ENCODE results near the gene CD79A. TPM values are rescaled to one million over a fixed set of nuclear protein-coding genes. Genes with fewer than 3 reads are reported as not detected.

CD79A gene
- total RNA-seq, 4 donors from 2014 or later, result 1.7 to 3.1 TPM; not detected in 2

GRCh38 chr19:41861846-41862245 lies 15.2 kb upstream of the CD79A start:
- H3K4me3 ChIP-seq, result peak overlapping the region in 2 of 4 donors; percentile 94 to 97
- TF ChIP-seq CTCF (IDR thresholded peaks at IDR 0.05) (no peak), POLR2A (IDR thresholded peaks at IDR 0.05) (no peak)
- intact Hi-C loops (cut with DNase I), result no loop called here
- H3K36me3 ChIP-seq, result peaks cover 17 to 61% (median 35%) of the 10 kb centered on the region in 3 donors
- WGBS, 2 donors, result 55 to 68% methylated on average over 7 to 8 of the region's 9 CpGs
- H3K9me3 ChIP-seq, result no peaks in the 10 kb centered on the region
- H3K27ac ChIP-seq, result no peak overlapping the region
- peaks cover 17 to 69% (median 48%) of the 10 kb centered on the region in 3 donors for H3K4me1 ChIP-seq
- no peak for DNase-seq
- no peaks in the 10 kb centered on the region for H3K27me3 ChIP-seq

- WGBS, 2 donors, result 45 to 60% methylated on average over 2 of the region's 2 CpGs
- Histone ChIP-seq H3K4me3 (peak overlapping the region in 2 of 4 donors; percentile 94 to 97), H3K27me3 (no peaks in the 10 kb centered on the region), H3K27ac (peak overlapping the region in 1 of 4 donors; percentile 9), H3K4me1 (peaks cover 17 to 75% (median 48%) of the 10 kb centered on the region in 3 donors), H3K9me3 (no peaks in the 10 kb centered on the region), H3K36me3 (peaks cover 17 to 67% (median 42%) of the 10 kb centered on the region in 3 donors)
- intact Hi-C loops (cut with DNase I), result no loop called here
- no peak for DNase-seq
- TF ChIP-seq CTCF (IDR thresholded peaks at IDR 0.05) (no peak), POLR2A (IDR thresholded peaks at IDR 0.05) (no peak)
Measured at GRCh38 chr19:41862445-41862986, 14.6 kb upstream of the CD79A start.

GRCh38 chr19:41863209-41863931 lies 13.7 kb upstream of the CD79A start:
- intact Hi-C loops (cut with DNase I), result no loop called here
- Histone ChIP-seq H3K9me3 (no peaks in the 10 kb centered on the region), H3K4me1 (peaks cover 17 to 84% (median 52%) of the 10 kb centered on the region in 3 donors), H3K4me3 (no peak overlapping the region), H3K27ac (peak overlapping the region in 1 of 4 donors; percentile 9), H3K36me3 (peaks cover 18 to 76% (median 47%) of the 10 kb centered on the region in 3 donors), H3K27me3 (no peaks in the 10 kb centered on the region)
- no peak for DNase-seq
- TF ChIP-seq POLR2A (IDR thresholded peaks at IDR 0.05), result no peak
- no peak for TF ChIP-seq CTCF (IDR thresholded peaks at IDR 0.05)
- 75 to 85% methylated on average over 9 to 10 of the region's 11 CpGs for WGBS, 2 donors

GRCh38 chr19:41864374-41864773 lies 12.7 kb upstream of the CD79A start:
- Histone ChIP-seq H3K36me3 (peaks cover 28 to 86% (median 57%) of the 10 kb centered on the region in 3 donors), H3K4me1 (peaks cover 17 to 89% (median 52%) of the 10 kb centered on the region in 3 donors), H3K27ac (no peak overlapping the region), H3K27me3 (no peaks in the 10 kb centered on the region), H3K9me3 (no peaks in the 10 kb centered on the region), H3K4me3 (no peak overlapping the region)
- TF ChIP-seq CTCF (IDR thresholded peaks at IDR 0.05) (no peak), POLR2A (IDR thresholded peaks at IDR 0.05) (no peak)
- intact Hi-C loops (cut with DNase I), result no loop called here
- no peak for DNase-seq
- 90 to 95% methylated on average over 2 to 3 of the region's 5 CpGs for WGBS, 2 donors

GRCh38 chr19:41866284-41866683 lies 10.8 kb upstream of the CD79A start:
- intact Hi-C loops (cut with DNase I), result no loop called here
- H3K36me3 ChIP-seq, result peaks cover 37 to 100% (median 69%) of the 10 kb centered on the region in 3 donors
- H3K27ac ChIP-seq, result no peak overlapping the region
- no peak for TF ChIP-seq CTCF (IDR thresholded peaks at IDR 0.05)
- WGBS, 2 donors, result 50 to 66% methylated on average over 1 to 2 of the region's 3 CpGs
- DNase-seq, result no peak
- H3K4me3 ChIP-seq, result no peak overlapping the region
- no peaks in the 10 kb centered on the region for H3K27me3 ChIP-seq
- peaks cover 8 to 93% (median 44%) of the 10 kb centered on the region in 3 donors for H3K4me1 ChIP-seq
- H3K9me3 ChIP-seq, result no peaks in the 10 kb centered on the region

Data from esophagus squamous epithelium (tissue), 5 donors.